ENCODE data around the gene OAS3. TPM values are rescaled to one million over a fixed set of nuclear protein-coding genes. Genes with fewer than 3 reads are reported as not detected.

OAS3 gene
- total and polyA plus RNA-seq, 9 of the 15 experiments (the other 6 are each of a cell fraction or from before 2014, with no cell fraction given) = 0.21 to 2.0 (median 0.83) TPM

GRCh38 chr12:113021500-113021899 lies 83.2 kb downstream of the OAS3 start:
- Histone ChIP-seq H3K27ac (ENCODE audit: extremely low read depth, low read depth, low read length) (no peak overlapping the region), H3K9me3 (replicated peaks; ENCODE audit: control insufficient read depth, insufficient read depth, low read depth, low read length) (no peaks in the 10 kb centered on the region), H3K36me3 (ENCODE audit: control insufficient read depth, insufficient read depth, low read length) (no peaks in the 10 kb centered on the region), H3K79me2 (ENCODE audit: control insufficient read depth, insufficient read depth, low read length) (no peaks in the 10 kb centered on the region), H3K4me3 (no peak overlapping the region), H3K9me1 (ENCODE audit: control insufficient read depth, insufficient read depth, low read length) (no peaks in the 10 kb centered on the region), H3K9ac (ENCODE audit: insufficient read depth in 1 of 2, low read depth in 2 of 2, low read length in 2 of 2) (no peak overlapping the region), H3K27me3 (ENCODE audit: control insufficient read depth in 2 of 2, insufficient read depth in 2 of 2, low read length in 2 of 2) (peaks cover 3 to 15% of the 10 kb centered on the region in 2 experiments; a peak in 3 of 5 replicates), H3K4me2 (ENCODE audit: insufficient read depth, low read length) (no peak overlapping the region), H3K4me1 (replicated peaks in 1 of 2; ENCODE audit: control insufficient read depth in 2 of 2, insufficient read depth in 2 of 2, low read length in 2 of 2) (no peaks in the 10 kb centered on the region), H4K20me1 (replicated peaks; ENCODE audit: control insufficient read depth, insufficient read depth, low read length) (no peaks in the 10 kb centered on the region; the same call in 1 of the 2 replicates), H2AFZ (ENCODE audit: low read depth, low read length) (no peak overlapping the region)
- DNase-seq (ENCODE audit: extremely low read depth in 1 of 4, low spot score in 3 of 4) (no peak), FAIRE-seq (no peak), ATAC-seq (no peak)
- CTCF ChIA-PET (ENCODE audit: low intra/inter-chr PET ratio) = no interaction called here
- in situ Hi-C loops (cut with MboI) (no loop called here), intact Hi-C loops (cut with micrococcal nuclease) (no loop called here)
- POLR2A ChIA-PET = no interaction called here
- no TSS peak for BruUV-seq (replicated peaks)
- WGBS (ENCODE audit: insufficient coverage, low coverage, missing lambda C conversion rate) = 0% methylated on average over 1 of the region's 1 CpG
- TF ChIP-seq FOXK1 (CRISPR knock-in tag; IDR thresholded peaks at IDR 0.05; ENCODE audit: borderline replicate concordance) = no peak

Other genes starting within 250 kb of the OAS3 start
Only the 7 nearest of the 8 such genes appear.
- not detected in 2 replicates for gene RPH3A, start 146.7 kb upstream of the OAS3 start, total RNA-seq (2014; rRNA removed)
- not detected in 2 replicates for gene RPH3A, start 146.7 kb upstream of the OAS3 start, total RNA-seq (2014; rRNA removed; fragmentation: Illumina TruSeq; extraction: Trizol)
- gene RPH3A, start 146.7 kb upstream of the OAS3 start, total RNA-seq (2015; rRNA removed; fragmentation: Illumina TruSeq; extraction: Trizol) = not detected in 2 replicates
- not detected in 2 replicates for gene RPH3A, start 146.7 kb upstream of the OAS3 start, total RNA-seq (2021)
- gene RPH3A, start 146.7 kb upstream of the OAS3 start, polyA plus RNA-seq (2011; rRNA removed) = not detected in 2 replicates
- 0.04 TPM in 1 of 2 replicates, not detected in the other for gene RPH3A, start 146.7 kb upstream of the OAS3 start, polyA plus RNA-seq (2014; fragmentation: Illumina TruSeq; extraction: Trizol)
- under 1 TPM in 1 of 2 experiments, not detected in 1; 0.07 TPM for gene RPH3A, start 146.7 kb upstream of the OAS3 start, polyA plus RNA-seq (2014; fragmentation: Nextera tagmentation; extraction: Ambion mirVana)
- not detected in 2 replicates for gene RPH3A, start 146.7 kb upstream of the OAS3 start, polyA plus RNA-seq (2014; rRNA removed)
- not detected in 2 replicates for gene OAS1, start 31.5 kb upstream of the OAS3 start, total RNA-seq (2014; rRNA removed)
- not detected in 2 replicates for gene OAS1, start 31.5 kb upstream of the OAS3 start, total RNA-seq (2014; rRNA removed; fragmentation: Illumina TruSeq; extraction: Trizol)
- 0.25 TPM in 1 of 2 replicates, not detected in the other for gene OAS1, start 31.5 kb upstream of the OAS3 start, total RNA-seq (2015; rRNA removed; fragmentation: Illumina TruSeq; extraction: Trizol)
- 0.29 TPM in 1 of 2 replicates, not detected in the other for gene OAS1, start 31.5 kb upstream of the OAS3 start, total RNA-seq (2021)
- gene OAS1, start 31.5 kb upstream of the OAS3 start, polyA plus RNA-seq (2011; rRNA removed) = not detected in 2 replicates
- gene OAS1, start 31.5 kb upstream of the OAS3 start, polyA plus RNA-seq (2014; fragmentation: Illumina TruSeq; extraction: Trizol) = not detected in 2 replicates
- under 1 TPM in 1 of 2 experiments, not detected in 1; 0.06 TPM for gene OAS1, start 31.5 kb upstream of the OAS3 start, polyA plus RNA-seq (2014; fragmentation: Nextera tagmentation; extraction: Ambion mirVana)
- not detected in 2 replicates for gene OAS1, start 31.5 kb upstream of the OAS3 start, polyA plus RNA-seq (2014; rRNA removed)
- gene OAS2, start 40.0 kb downstream of the OAS3 start, total RNA-seq (2014; rRNA removed) = not detected in 2 replicates
- gene OAS2, start 40.0 kb downstream of the OAS3 start, total RNA-seq (2014; rRNA removed; fragmentation: Illumina TruSeq; extraction: Trizol) = not detected in 2 replicates
- gene OAS2, start 40.0 kb downstream of the OAS3 start, total RNA-seq (2015; rRNA removed; fragmentation: Illumina TruSeq; extraction: Trizol) = not detected in 2 replicates
- 0.13 and 0.22 TPM in 2 replicates for gene OAS2, start 40.0 kb downstream of the OAS3 start, total RNA-seq (2021)
- gene OAS2, start 40.0 kb downstream of the OAS3 start, polyA plus RNA-seq (2011; rRNA removed) = not detected in 2 replicates
- gene OAS2, start 40.0 kb downstream of the OAS3 start, polyA plus RNA-seq (2014; fragmentation: Illumina TruSeq; extraction: Trizol) = 0.14 TPM in 1 of 2 replicates, not detected in the other
- gene OAS2, start 40.0 kb downstream of the OAS3 start, polyA plus RNA-seq (2014; fragmentation: Nextera tagmentation; extraction: Ambion mirVana) = not detected
- gene OAS2, start 40.0 kb downstream of the OAS3 start, polyA plus RNA-seq (2014; rRNA removed) = 0.85 TPM in 1 of 2 replicates, not detected in the other
- gene DTX1, start 118.3 kb downstream of the OAS3 start, total RNA-seq (2014; rRNA removed) = not detected in 2 replicates
- gene DTX1, start 118.3 kb downstream of the OAS3 start, total RNA-seq (2014; rRNA removed; fragmentation: Illumina TruSeq; extraction: Trizol) = not detected in 2 replicates
- gene DTX1, start 118.3 kb downstream of the OAS3 start, total RNA-seq (2015; rRNA removed; fragmentation: Illumina TruSeq; extraction: Trizol) = not detected in 2 replicates
- not detected in 2 replicates for gene DTX1, start 118.3 kb downstream of the OAS3 start, total RNA-seq (2021)
- not detected in 2 replicates for gene DTX1, start 118.3 kb downstream of the OAS3 start, polyA plus RNA-seq (2011; rRNA removed)
- gene DTX1, start 118.3 kb downstream of the OAS3 start, polyA plus RNA-seq (2014; fragmentation: Illumina TruSeq; extraction: Trizol) = not detected in 2 replicates
- gene DTX1, start 118.3 kb downstream of the OAS3 start, polyA plus RNA-seq (2014; fragmentation: Nextera tagmentation; extraction: Ambion mirVana) = not detected
- not detected in 2 replicates for gene DTX1, start 118.3 kb downstream of the OAS3 start, polyA plus RNA-seq (2014; rRNA removed)
- 0.08 and 0.14 TPM in 2 replicates for gene RASAL1, start 197.3 kb downstream of the OAS3 start, total RNA-seq (2014; rRNA removed)
- not detected in 2 replicates for gene RASAL1, start 197.3 kb downstream of the OAS3 start, total RNA-seq (2014; rRNA removed; fragmentation: Illumina TruSeq; extraction: Trizol)
- not detected in 2 replicates for gene RASAL1, start 197.3 kb downstream of the OAS3 start, total RNA-seq (2015; rRNA removed; fragmentation: Illumina TruSeq; extraction: Trizol)
- 0.16 TPM in 1 of 2 replicates, not detected in the other for gene RASAL1, start 197.3 kb downstream of the OAS3 start, total RNA-seq (2021)
- 0.06 TPM in 1 of 2 replicates, not detected in the other for gene RASAL1, start 197.3 kb downstream of the OAS3 start, polyA plus RNA-seq (2011; rRNA removed)
- gene RASAL1, start 197.3 kb downstream of the OAS3 start, polyA plus RNA-seq (2014; fragmentation: Illumina TruSeq; extraction: Trizol) = not detected in 2 replicates
- gene RASAL1, start 197.3 kb downstream of the OAS3 start, polyA plus RNA-seq (2014; fragmentation: Nextera tagmentation; extraction: Ambion mirVana) = not detected
- gene RASAL1, start 197.3 kb downstream of the OAS3 start, polyA plus RNA-seq (2014; rRNA removed) = not detected in 2 replicates
- gene CFAP73, start 211.2 kb downstream of the OAS3 start, total RNA-seq (2014; rRNA removed) = not detected in 2 replicates
- not detected in 2 replicates for gene CFAP73, start 211.2 kb downstream of the OAS3 start, total RNA-seq (2014; rRNA removed; fragmentation: Illumina TruSeq; extraction: Trizol)
- not detected in 2 replicates for gene CFAP73, start 211.2 kb downstream of the OAS3 start, total RNA-seq (2015; rRNA removed; fragmentation: Illumina TruSeq; extraction: Trizol)
- not detected in 2 replicates for gene CFAP73, start 211.2 kb downstream of the OAS3 start, total RNA-seq (2021)
- gene CFAP73, start 211.2 kb downstream of the OAS3 start, polyA plus RNA-seq (2011; rRNA removed) = not detected in 2 replicates
- not detected in 2 replicates for gene CFAP73, start 211.2 kb downstream of the OAS3 start, polyA plus RNA-seq (2014; fragmentation: Illumina TruSeq; extraction: Trizol)
- gene CFAP73, start 211.2 kb downstream of the OAS3 start, polyA plus RNA-seq (2014; fragmentation: Nextera tagmentation; extraction: Ambion mirVana) = not detected
- not detected in 2 replicates for gene CFAP73, start 211.2 kb downstream of the OAS3 start, polyA plus RNA-seq (2014; rRNA removed)
- 100 and 135 TPM in 2 replicates for gene DDX54, start 247.0 kb downstream of the OAS3 start, total RNA-seq (2014; rRNA removed)
- gene DDX54, start 247.0 kb downstream of the OAS3 start, total RNA-seq (2014; rRNA removed; fragmentation: Illumina TruSeq; extraction: Trizol) = 23.9 and 25.8 TPM in 2 replicates
- 48.5 and 51.4 TPM in 2 replicates for gene DDX54, start 247.0 kb downstream of the OAS3 start, total RNA-seq (2015; rRNA removed; fragmentation: Illumina TruSeq; extraction: Trizol)
- gene DDX54, start 247.0 kb downstream of the OAS3 start, total RNA-seq (2021) = 128 and 132 TPM in 2 replicates
- gene DDX54, start 247.0 kb downstream of the OAS3 start, polyA plus RNA-seq (2011; rRNA removed) = 56.6 and 80.5 TPM in 2 replicates
- gene DDX54, start 247.0 kb downstream of the OAS3 start, polyA plus RNA-seq (2014; fragmentation: Illumina TruSeq; extraction: Trizol) = 44.4 and 77.7 TPM in 2 replicates
- gene DDX54, start 247.0 kb downstream of the OAS3 start, polyA plus RNA-seq (2014; fragmentation: Nextera tagmentation; extraction: Ambion mirVana) = 1 to 10 TPM; 1.4 to 3.1 TPM
- 74.4 and 107 TPM in 2 replicates for gene DDX54, start 247.0 kb downstream of the OAS3 start, polyA plus RNA-seq (2014; rRNA removed)